CD4-positive, alpha-beta T cell treated with Interleukin-6 for 4 hours (primary cell): ENCODE measurements around the gene MRPL38.

ENCODE experiments used
- DNase-seq: peaks from one replicate; pipeline ENCODE4 v3.0.0-alpha.2; 2020; ENCODE audit warnings: mixed read lengths

Gene MRPL38

DNA sequence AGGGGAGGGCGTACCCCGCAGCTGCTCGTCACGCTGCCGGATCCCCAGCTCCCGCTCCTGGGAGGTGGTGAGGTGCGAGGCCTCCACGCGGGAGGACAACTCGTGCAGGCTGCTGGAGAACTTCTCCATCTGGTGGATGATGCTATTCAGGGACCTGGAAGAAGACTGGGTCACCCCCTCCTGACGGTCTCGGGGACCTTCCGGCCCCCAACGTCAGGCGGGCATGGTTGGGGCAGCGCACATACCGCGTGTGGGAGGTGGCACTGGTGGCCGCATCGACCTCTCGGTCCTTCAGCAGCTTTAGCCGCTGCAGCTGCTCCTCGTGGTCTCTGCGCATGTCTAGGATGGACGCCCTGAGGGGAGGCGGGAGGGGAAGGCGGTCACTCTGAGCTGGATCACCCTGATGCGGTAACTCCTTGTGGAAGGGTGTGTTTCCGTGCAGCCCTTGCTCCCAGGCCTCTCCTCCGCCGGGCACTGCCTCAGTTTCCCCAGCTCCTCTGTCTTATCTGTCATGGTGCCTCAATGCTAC is 13.3 kb upstream of the MRPL38 start:
- no peak for DNase-seq

DNA sequence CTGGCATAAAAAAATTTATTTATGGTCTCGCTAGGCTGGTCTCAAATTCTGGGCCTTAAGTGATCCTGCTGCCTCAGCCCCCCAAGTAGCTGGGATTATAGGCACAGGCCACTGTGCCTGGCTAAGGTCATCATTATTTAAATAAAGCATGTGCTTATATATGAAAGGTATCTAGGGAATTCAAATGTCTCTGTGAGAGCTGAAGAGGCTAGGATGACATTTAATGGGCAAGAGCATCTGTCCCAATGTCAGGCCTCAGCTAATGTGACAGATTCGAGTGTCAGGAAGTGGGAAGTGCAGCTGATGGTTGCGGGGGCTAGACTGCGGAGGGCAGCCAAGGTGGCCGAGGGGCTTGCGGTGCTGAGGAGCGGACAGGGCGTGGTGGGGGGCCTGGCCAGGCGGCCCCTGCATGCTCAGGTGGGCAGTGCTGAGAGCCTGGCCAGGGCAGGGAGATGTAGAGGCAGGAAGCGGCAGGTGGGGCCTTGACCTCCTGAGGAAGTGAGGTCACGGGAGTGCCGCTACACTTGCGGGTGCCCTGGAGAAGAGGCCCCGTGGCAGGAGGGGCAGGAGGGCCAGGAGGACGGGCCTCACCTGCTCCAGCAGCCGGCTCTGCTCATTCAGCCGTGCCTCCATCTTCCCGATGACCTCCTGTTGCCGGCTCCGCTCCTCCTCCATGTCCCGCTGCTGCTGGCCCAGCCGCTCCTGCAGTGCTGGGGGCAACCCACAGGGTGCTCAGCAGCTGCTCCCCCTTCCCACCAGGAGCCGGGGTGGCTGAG is 12.6 kb upstream of the MRPL38 start:
- no peak for DNase-seq

DNA sequence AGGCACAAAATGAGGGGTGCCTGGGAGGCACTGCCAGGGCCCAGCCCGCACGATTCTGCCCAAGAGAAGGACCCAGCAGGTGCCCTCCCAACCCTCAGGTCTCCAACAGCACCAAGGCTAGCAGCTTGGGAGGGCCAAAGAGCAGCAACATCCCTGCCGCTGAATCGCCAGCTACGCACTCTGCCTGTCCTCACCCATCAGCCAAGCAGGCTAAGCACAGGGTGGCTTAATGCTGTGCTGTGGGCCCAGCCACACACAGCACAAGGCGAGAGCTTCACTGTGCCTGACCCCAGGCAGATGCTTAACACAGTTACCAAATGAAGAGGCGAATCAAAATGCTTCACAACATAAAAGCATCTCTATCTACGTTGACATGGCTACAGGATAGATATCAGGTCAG is 10.6 kb upstream of the MRPL38 start:
- no peak for DNase-seq

DNA sequence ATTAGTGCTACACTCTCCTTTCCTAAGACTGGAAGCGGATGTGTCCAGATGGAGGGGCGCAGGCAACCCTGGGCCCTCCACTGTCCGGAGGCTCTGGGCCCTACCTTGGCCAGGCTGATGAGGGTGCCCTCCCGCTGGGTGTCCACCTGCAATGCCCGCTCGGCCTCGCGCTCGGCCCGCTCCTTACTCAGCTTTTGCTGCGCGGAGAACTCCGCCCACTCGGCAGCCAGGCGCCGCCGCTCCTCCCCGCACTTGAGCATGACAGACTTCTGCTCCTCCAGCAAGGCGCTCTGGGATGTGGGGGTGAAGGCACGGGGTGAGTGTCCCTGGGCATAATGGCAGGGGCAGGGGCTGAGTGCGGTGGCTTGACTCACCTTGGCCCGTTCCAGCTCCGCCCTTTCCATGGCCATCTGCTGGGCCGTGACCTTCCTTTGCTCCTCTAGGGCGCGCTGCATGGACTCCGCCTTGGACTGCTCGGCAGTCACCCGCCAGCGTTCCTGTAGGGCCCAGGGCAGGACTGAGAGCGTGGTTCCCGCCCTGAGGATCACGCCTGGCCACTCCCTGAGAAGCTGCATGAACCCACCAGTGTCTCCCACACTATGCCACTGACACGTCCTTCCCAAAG is 10.1 kb upstream of the MRPL38 start:
- no peak for DNase-seq

DNA sequence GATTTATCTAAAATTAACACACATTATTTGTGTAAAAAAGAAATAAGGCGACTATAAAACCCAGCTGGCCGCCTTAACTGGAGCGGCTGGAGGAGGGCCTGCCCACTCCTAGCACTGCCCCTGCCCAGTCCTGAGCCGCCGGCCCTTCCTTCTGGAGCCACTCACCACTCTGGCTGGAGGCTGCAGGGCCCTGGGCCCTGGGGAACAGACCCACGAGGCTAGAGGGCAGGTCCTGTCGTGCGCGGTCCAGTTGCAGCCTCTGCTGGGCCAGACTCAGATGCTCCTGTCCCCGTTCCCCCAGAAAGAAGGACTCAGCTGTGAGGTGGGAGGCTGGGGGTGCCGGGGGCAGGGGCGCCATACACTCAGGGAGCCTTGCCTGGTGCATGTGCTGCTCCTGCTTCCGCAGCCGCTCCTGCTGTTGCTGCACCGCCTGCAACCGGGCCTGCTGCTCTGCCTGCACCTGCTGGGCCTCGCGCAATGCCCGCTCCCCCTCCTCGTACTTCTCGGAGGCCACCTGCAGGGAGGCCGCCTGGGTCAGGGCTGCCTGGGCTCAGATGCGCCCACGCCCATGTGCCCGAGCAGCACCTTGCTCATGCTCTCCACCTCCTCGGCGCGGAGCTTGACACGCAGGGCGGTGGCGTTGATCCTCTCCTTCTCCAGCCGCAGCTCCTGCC is 9.0 kb upstream of the MRPL38 start:
- no peak for DNase-seq

DNA sequence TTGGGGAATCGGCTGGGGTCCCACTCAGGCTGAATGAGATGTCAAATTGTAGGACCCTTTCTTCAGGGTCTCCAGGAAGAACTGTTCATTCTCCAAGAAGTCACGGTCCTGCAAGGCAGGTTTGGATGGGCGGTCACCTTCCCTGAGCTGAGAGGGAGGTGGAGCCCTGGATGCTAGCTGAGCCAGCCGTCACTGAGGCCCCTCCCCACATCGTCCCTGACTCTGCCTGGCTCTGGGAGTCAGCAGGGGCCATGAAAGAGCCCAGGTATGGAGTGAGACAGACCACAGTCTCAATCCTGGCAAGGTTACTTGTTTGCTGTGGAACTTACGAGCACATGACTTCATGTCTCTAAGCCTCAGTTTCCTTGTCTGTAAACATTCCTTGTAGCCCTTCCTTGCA is 6.0 kb upstream of the MRPL38 start:
- DNase-seq, result no peak

DNA sequence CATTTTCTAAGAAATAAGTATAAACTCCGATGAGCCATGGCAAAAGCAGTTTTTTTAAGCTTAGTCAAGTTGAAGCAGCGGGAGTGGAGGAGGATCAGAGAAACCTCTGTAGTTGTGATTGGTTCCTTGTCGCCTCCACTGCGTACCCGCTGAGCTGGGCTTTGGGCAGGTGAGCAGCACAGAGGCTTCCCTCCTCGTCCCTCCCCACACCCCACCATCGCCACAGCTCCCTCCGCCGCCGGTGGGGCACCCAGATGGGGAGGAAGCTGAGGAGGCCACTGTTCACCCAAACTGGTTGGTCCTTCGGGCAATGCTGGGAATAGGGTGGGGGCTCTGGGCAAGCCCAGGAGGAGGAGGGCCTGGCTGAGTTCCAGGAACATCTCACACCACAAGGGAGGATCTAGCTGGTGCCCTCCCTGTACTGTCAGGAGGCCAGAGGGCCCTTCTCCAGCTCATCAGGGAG is 5.2 kb upstream of the MRPL38 start:
- no peak for DNase-seq

DNA sequence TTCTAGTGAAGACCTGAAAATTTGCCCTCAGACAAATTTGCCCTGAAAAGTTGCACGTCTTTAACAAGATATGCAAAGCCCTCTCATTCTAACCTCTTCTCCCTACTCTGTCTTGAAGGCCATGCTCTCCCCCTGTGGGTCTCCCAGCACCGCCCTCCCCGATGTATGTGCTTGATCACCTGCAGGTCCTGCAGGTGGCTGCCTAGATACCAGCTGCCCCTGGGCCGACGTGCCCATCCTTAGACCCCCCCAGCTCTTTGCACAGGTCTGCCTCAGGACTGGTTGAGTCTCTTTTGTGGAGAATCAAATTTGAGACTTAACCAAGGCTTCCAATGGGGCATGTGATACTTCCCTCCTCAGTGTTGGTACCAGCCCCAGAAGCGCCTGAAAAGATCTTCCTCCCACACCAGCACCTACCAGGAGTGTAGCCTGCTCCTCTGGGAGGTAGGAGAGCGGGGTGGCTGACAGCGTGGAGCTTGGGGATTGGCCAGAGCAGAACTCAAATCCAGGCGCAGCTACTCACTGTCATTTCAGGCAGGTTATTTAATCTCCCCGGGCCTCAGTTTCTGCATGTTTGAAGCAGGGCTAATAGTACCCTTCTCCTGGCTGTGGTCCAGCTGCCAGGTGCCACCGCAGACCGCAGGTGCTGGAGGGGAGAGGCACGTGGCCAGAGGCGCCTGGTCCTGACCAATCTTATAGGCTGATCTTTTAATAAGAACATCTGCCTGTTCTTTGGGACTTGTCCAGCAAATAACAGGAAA is 4.5 kb upstream of the MRPL38 start:
- DNase-seq, result no peak

DNA sequence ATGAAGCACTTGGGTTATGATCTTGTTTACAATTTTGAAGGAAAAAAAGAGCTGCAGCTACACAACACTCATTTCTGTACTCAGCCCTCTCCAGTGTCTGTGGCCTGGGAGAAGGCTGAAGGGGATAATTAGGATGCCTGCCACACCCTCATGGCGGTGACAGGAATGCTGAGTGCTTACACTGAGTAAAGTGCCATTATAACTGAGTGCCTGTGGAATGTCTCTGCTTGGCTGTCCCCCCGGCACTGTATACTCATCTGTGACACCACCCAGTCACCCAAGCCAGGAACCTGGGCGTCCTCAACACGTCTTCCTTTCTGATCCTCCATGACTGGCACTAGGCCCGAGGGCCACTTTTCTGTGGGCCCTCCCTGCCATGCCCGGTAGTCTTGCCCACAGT is 3.5 kb upstream of the MRPL38 start:
- DNase-seq, result no peak

DNA sequence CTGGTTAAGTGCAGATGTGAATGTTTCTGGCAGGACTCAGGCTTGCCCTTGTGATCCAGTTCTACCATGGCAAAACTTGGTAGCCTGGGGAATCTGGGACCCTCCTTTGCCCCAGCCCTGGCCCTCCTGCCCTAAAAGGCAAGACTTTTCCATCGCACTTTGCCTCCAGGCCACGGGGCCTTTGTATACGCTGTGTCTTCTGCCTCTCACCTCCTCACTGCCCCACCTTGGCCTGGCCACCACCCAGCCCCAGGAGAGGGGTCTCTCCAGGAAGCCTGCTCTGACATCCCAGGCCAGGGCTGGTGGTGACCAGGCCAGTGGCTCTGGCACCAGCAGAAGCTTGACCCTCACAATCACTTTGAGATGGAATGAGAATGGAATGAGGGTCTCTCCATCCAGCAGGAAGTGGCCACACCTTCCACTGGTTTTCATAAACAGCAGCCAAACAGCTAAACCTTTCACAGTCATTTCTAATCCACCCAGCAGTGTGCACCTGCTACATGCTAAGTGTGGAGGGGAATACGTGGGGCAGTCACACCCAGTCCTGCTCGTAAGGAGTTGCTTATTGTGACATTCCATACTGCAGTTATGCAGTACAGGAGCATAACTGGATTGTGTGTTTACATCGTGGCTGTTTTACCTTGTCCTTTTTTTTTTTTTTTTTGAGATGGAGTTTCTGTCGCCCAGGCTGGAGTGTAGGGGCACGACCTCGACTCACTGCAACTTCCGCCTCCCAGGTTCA is 1.6 kb upstream of the MRPL38 start:
- DNase-seq, result no peak

DNA sequence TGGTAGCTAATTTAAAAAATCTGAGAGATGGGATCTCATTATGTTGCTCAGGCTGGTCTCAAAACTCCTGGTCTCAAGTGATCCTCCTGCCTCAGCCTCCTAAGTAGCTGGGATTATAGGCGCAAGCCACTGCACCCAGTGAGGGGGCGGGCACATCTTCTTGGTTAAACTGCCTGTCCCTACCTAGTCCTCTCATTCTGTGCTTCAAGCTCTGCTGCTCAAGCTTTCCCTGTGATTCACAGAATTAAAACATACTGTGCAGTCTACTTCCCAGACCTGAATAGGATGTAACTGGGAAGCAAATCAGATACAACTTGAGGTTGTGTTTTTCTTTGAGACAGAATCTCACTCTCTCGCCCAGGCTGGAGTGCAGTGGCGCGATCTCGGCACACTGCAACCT is 2.3 kb downstream of the MRPL38 start:
- DNase-seq, result no peak

DNA sequence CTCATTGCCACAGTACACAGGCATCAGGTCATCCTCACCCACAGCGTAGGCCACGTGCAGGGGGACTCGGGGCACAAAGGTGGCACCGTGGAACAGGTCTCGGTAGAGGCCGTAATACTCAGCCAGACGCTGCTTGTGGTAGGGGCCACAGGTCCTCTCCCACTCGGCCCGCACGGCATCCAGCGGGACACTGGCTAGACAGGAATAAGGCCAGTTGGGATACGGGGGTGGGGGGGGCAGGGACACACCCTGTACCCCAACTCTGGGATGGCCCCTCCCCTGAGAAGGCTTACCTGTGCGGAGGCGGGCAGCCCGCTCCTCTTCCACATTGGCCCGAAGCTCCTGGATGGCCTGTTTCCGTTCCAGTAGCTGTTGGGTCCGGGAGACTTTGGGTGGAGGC is 3.0 kb downstream of the MRPL38 start:
- DNase-seq, result no peak

DNA sequence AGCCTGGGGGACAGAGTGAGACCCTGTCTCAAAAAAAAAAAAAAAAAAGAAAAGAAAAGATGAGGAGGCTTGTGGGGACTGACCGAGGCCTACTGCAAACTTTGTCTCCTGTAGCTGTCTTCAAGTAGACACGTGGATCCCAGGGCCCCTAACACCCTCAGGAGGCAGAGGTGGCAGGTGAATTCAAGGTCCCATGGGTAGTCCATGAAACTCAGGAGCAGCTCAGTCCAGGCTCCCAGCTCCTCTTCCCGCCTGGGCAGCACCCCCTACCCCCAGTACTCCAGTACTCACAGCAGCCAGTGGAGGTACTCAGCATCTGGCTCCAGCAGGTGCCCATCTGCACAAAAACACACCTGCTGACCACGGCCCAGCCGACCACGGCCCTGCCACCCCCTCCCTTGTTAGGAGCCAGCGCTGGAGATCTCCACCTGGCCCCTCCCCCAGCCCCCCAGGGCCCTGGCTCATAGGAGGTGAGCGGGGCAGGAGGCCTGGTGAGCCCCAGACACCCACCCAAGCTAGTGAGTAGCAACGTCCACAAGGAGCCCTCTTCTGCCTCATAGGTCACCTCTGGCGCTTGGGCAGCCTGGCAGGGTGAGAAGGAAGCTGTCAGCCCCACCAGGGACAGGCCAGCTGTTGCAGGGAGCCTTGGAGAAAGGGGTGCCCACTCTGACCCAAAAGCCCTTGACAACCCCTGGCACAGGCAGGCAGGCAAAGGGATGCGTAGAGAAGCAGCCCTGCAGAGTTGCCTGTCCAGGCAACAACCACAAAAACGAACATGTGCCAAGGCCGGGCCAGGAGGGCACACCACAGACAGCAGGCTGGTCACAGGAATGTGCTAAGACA is 3.8 kb downstream of the MRPL38 start:
- DNase-seq, result no peak

DNA sequence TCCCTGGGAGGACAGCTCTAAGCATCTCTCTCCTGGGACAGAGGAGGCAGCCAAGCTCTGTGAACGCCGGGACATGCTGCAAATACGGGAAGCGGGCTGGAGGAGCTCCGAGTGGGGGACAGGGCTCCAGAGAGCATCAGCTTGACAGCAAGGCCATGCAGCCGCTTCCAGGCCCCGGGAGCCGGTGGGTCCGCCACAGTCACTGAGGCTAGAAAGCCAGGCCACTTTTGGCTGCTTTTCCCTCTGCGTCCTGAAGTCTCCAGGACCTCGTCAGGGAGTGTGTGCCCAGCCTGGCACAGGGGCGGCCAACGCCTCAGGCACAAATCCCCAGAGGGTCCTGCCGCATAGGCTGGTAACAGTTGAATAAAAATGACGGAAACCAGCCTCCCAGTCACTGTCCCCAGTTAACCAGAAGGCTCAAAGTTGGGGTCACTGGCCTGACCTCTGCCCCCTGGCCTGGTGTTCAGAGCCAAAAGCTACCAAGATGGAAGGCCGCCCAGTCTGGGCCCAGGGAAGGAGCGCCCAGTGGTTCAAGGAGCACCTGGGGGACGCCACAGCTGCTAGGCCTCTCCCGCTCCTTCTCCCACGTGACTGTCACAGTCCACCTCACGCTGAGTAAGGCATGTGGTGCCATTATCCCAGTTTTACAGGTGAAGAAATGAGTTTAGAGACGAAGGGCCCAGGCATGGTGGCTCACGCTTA is 4.8 kb downstream of the MRPL38 start:
- no peak for DNase-seq

DNA sequence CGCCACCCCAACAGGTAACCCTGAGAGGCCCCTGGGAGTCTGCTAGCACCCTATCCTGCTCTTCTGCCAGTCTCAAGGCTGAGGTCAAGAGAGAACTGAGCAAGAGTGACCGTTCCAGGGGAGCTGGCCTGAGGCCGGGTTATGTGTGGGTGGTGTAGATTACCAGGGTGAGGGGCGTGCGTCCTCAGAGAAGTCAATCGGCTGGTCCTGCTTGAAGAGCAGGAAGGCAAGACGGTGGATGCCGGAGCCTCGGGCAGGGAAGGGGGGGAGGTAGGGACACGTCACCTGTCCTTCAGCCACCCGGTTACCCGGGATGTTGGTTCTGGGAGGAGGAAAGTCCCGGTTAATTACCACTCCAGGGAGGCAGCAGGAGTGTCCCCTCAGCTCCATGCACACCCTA is 5.3 kb downstream of the MRPL38 start:
- no peak for DNase-seq

DNA sequence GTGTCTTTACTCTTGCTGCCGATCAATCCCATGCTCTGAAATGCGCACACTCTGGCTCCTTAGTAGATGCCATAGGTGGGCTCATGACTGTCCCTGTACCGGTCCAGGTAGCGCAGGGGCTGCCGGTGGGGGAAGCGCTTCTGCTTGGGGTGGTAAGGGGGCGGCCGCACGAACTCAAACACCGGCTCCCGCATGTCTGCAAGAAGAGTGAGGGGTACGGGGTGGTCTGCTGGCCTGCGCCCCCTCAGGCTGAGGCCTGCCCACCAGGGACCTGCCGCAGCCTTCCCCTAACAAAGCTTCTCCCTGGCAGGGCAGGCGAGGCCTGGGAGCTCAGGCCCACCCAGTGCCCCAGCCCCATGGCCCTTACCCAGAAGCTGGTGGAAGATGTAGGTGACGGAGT is 5.9 kb downstream of the MRPL38 start:
- no peak for DNase-seq

DNA sequence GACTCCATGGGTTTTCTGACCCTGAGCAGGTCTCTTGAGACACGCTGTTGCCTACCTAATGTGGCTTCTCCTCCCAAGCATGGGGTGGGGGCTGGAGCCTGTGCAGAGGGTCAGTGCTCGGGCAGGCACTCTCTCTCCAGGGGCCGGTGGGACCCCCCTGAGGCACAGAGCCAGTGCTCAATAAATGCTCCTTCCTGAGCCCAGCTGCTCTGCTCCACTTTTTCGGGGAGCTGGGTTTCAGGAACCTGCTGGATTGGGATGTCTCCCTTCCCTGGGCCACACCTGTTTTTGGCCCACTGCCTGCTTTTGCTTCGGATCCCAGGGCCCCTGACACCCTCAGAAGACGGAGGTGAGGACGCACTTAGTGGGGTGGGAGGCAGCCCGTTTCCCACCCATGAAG is 6.6 kb downstream of the MRPL38 start:
- DNase-seq, result no peak

DNA sequence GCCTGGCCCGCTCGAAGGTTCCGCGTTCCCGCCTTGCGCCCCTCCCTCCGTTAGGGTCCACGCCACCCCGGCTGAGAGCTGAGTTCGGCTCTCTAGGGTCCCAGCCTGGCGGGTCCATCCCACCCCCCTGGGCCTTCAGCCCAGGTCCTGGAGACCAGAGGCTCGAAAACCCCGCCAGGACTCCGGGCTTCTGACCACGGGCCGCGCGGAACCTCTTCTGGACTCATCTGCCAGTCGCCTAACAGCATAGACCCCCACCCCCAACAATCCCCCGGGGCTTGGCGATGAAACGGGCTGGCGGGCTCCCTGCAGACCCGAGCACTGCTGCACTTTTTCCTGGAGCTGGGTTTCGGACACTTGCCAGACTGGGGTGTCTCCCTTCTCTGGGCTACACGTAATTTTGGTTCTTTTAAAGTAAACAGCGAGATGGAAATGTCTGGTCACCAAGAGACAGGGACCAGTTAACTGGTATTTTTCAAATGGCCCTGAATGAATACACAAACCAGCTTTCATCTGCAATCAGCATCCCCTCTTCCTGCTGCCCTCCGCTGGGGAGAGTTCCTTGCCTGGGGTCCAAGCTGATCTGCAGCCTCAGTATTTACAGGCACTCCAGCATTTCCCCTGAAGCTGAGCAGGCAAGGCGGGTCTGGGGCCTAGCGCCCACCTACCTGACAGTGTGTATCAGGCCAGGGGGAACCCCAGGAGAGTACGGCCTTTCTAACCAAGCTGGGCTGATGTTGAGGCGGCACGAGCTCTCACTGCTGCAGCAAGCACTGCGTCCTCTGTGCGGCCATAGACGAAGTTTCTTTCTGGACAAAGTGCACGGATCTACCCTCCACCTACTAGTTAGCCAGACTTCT is 7.3 kb downstream of the MRPL38 start:
- DNase-seq, result no peak

DNA sequence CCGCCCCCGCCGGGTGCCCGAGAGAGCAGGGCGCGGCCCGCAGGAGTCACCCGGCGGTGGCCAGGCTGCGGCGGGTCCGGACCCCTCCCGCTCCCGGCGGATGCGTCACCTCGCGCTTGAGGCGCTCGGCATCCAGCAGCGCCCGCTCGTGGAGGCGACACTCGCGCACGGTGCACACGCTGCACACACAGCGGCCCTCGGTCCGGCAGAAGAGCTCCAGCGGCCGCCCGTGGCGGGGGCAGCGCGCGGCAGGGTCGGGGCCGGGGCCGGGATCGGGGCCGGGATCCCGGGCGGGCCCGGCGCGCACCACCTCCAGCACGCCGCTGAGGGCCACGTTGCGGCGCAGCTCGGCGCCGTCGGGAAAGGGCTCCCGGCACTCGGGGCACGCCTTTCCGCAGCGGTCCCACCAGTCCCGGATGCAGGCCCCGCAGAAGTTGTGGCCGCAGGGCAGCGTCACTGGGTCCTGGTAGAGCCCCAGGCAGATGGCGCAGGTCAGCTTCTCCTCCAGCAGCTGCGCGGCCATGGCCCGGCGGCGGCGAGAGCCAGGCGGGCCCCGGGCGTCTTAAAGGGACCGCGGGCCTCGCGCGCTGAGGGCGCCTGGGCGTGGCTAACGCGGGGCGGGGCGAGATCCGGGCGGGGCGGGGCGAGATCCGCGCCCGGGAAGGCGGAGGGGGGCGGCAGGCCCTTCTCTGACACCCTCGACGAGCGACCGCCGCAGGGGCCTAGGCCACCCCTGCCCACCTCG is 8.1 kb downstream of the MRPL38 start, which contains the start of gene TRIM65:
TRIM65 (minus strand) TSS at position 537 of the 745 bp plus-strand sequence; CDS start at position 523, 14 bp downstream.
- peak; percentile 86 for DNase-seq
